Upper lobe of left lung (tissue), 6 donors: ENCODE measurements around the gene SLC2A10. TPM values are rescaled to one million over a fixed set of nuclear protein-coding genes. Genes with fewer than 3 reads are reported as not detected.

Experiments used
- ATAC-seq, 2 donors: fragments of 200-7000 bp; cut with Tn5 transposase; one replicate each; pipeline ENCODE4 v1.9.1; 2022; ENCODE audit warnings: mild to moderate bottlenecking in 2 of 2, moderate library complexity in 2 of 2; ENCODE audit not compliant: low FRiP score in 2 of 2
- DNase-seq, 2 donors: peaks; one replicate each; pipeline ENCODE4 v3.0.0-alpha.2; 2019 to 2020
- H3K27ac ChIP-seq, 4 donors: fragments of 200-600 bp; sonication (generic); one replicate each; pipeline ENCODE4 v1.5.1; 2016 to 2019
- H3K27me3 ChIP-seq, 4 donors: fragments of 200-600 bp; sonication (generic); one replicate each; pipeline ENCODE4 v1.5.1; 2017 to 2019
- H3K36me3 ChIP-seq, 4 donors: fragments of 200-600 bp; sonication (generic); one replicate each; pipeline ENCODE4 v1.5.1; 2016 to 2019
- H3K4me1 ChIP-seq, 4 donors: fragments of 200-600 bp; sonication (generic); one replicate each; pipeline ENCODE4 v1.5.1; 2018 to 2019
- H3K4me3 ChIP-seq, 4 donors: fragments of 200-600 bp; sonication (generic); one replicate each; pipeline ENCODE4 v1.5.1; 2017 to 2019; ENCODE audit warnings: mild to moderate bottlenecking in 2 of 4, moderate library complexity in 1 of 4
- H3K9me3 ChIP-seq, 4 donors: fragments of 200-600 bp; sonication (generic); one replicate each; pipeline ENCODE4 v1.5.1; 2018 to 2019
- EP300 ChIP-seq, 4 donors: sonication (generic); formaldehyde crosslinking; IDR thresholded peaks; one replicate each; pipeline ENCODE4 v1.5.1; 2017; ENCODE audit warnings: antibody characterized with exemption in 4 of 4, control low read depth in 2 of 4
- POLR2A ChIP-seq, 4 donors: fragments of 450-650 bp; IDR thresholded peaks; one replicate each; pipeline ENCODE4 v1.5.1; 2016 to 2017; ENCODE audit warnings: antibody characterized with exemption in 4 of 4, mild to moderate bottlenecking in 2 of 4
- POLR2AphosphoS5 ChIP-seq, 2 donors: sonication (generic); formaldehyde crosslinking; IDR thresholded peaks; one replicate each; pipeline ENCODE4 v1.5.1; 2017; ENCODE audit warnings: antibody characterized with exemption in 2 of 2
- WGBS, 2 donors: methylation state at CpG; one replicate each; pipeline ENCODE4 v1.1.5; 2017 to 2018; 5-methylcytosine and 5-hydroxymethylcytosine counted together
- total RNA-seq, 6 donors: library from RNA; depleted of rRNA in 4 of 6; stranded (reverse); fragments of >200 nt in 4 of 6; gene quantifications; one replicate each; pipeline versions ENCODE4 v1.1.0 to v1.2.1, GENCODE V29; 2016 to 2021
- TF ChIP-seq, protein P1 (sequence below), 6 experiments: fragments of 450-650 bp in 4 of 6; fragments of 200-600 bp in 2 of 6; sonication (generic) in 2 of 6; IDR thresholded peaks; one replicate each; pipeline ENCODE4 v1.5.1; 2016 to 2019; ENCODE audit warnings: antibody characterized with exemption in 6 of 6
- donor health status: DM: no; HTN: no; CAD: no; lungs with moderate emphysema.
- donor health status: DM: no; HTN: yes; CAD: no; lungs with severe emphysema.

The SLC2A10 gene
- total RNA-seq, 6 donors from 2014 or later = 5.5 to 93.2 (median 13.8) TPM

- Histone ChIP-seq H3K36me3 (no peaks in the 10 kb centered on the region), H3K27ac (peak overlapping the region; percentile 84 to 88 (median 86)), H3K27me3 (no peaks in the 10 kb centered on the region), H3K9me3 (no peaks in the 10 kb centered on the region), H3K4me1 (peaks cover 22 to 37% (median 36%) of the 10 kb centered on the region in 4 donors), H3K4me3 (peak overlapping the region; percentile 21 to 87 (median 70))
- WGBS, 2 donors = 39 to 42% methylated on average over 19 to 22 of the region's 22 CpGs
- DNase-seq = no peak
- TF ChIP-seq POLR2A (IDR thresholded peaks at IDR 0.05) = no peak
- TF ChIP-seq, protein P1, sequence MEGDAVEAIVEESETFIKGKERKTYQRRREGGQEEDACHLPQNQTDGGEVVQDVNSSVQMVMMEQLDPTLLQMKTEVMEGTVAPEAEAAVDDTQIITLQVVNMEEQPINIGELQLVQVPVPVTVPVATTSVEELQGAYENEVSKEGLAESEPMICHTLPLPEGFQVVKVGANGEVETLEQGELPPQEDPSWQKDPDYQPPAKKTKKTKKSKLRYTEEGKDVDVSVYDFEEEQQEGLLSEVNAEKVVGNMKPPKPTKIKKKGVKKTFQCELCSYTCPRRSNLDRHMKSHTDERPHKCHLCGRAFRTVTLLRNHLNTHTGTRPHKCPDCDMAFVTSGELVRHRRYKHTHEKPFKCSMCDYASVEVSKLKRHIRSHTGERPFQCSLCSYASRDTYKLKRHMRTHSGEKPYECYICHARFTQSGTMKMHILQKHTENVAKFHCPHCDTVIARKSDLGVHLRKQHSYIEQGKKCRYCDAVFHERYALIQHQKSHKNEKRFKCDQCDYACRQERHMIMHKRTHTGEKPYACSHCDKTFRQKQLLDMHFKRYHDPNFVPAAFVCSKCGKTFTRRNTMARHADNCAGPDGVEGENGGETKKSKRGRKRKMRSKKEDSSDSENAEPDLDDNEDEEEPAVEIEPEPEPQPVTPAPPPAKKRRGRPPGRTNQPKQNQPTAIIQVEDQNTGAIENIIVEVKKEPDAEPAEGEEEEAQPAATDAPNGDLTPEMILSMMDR (IDR thresholded peaks at IDR 0.05) = no peak
- no peak for TF ChIP-seq EP300 (IDR thresholded peaks at IDR 0.05)
- no peak for TF ChIP-seq POLR2AphosphoS5 (IDR thresholded peaks at IDR 0.05)
- ATAC-seq = no peak
Measured at GRCh38 chr20:46710153-46710913, 884 bp downstream of the SLC2A10 start.

DNA sequence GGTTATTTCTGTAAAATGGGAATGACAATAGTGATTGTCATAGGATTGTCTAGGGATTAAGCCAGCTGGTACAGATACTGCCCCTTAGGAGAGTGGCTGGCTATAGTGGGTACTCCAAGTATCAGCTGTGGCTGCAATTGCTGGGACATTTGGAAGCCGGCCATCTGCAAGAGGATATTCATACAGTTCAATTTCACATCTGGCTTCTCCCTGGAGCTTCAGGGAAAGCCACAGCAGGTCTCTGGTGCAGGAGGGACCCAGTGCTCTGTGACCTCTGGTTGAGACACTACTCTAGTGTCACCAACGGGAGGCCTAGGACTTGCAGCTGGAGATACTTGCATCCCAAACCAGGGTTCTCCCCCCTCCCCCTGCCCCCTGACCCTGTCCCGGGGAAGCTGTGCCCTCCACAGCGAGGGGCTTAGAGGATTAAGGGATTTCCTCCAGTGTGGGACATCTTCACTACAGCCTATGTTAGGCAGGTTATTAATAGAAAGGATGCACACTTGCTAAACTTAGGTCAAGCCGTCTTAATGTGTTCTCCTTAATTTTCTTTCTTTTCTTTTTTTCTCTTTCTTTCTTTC is 2.7 kb downstream of the SLC2A10 start:
- WGBS, 2 donors = 82 to 87% methylated on average over 5 of the region's 5 CpGs

GRCh38 chr20:46713957-46714834 is 4.7 kb downstream of the SLC2A10 start:
- Histone ChIP-seq H3K27ac (peak overlapping the region in 3 of 4 donors; percentile 4 to 63 (median 33)), H3K27me3 (no peaks in the 10 kb centered on the region), H3K4me1 (peaks cover 29 to 40% (median 37%) of the 10 kb centered on the region in 4 donors), H3K9me3 (no peaks in the 10 kb centered on the region), H3K4me3 (no peak overlapping the region), H3K36me3 (no peaks in the 10 kb centered on the region)
- 87 to 90% methylated on average over 15 of the region's 15 CpGs for WGBS, 2 donors
- TF ChIP-seq, protein P1 (IDR thresholded peaks at IDR 0.05) = no peak
- no peak for TF ChIP-seq POLR2AphosphoS5 (IDR thresholded peaks at IDR 0.05)
- no peak for TF ChIP-seq POLR2A (IDR thresholded peaks at IDR 0.05)
- TF ChIP-seq EP300 (IDR thresholded peaks at IDR 0.05) = no peak
- DNase-seq = peak in 1 of 2 donors; percentile 42
- ATAC-seq = no peak

More for the DNA sequence above, 2.7 kb downstream of the SLC2A10 start:
- ATAC-seq (no peak), DNase-seq (no peak)
- H3K27me3 ChIP-seq = no peaks in the 10 kb centered on the region
- no peak overlapping the region for H3K4me3 ChIP-seq
- no peaks in the 10 kb centered on the region for H3K9me3 ChIP-seq
- no peaks in the 10 kb centered on the region for H3K36me3 ChIP-seq
- H3K27ac ChIP-seq = peak overlapping the region in 1 of 4 donors; percentile 38
- peaks cover 29 to 42% (median 41%) of the 10 kb centered on the region in 4 donors for H3K4me1 ChIP-seq
- TF ChIP-seq, protein P1 (IDR thresholded peaks at IDR 0.05) = no peak
- TF ChIP-seq EP300 (IDR thresholded peaks at IDR 0.05) (no peak), POLR2A (IDR thresholded peaks at IDR 0.05) (no peak), POLR2AphosphoS5 (IDR thresholded peaks at IDR 0.05) (no peak)

GRCh38 chr20:46715292-46715756 is 5.9 kb downstream of the SLC2A10 start:
- Histone ChIP-seq H3K4me3 (no peak overlapping the region), H3K36me3 (no peaks in the 10 kb centered on the region), H3K27me3 (no peaks in the 10 kb centered on the region), H3K4me1 (peaks cover 29 to 34% (median 30%) of the 10 kb centered on the region in 4 donors), H3K27ac (peak overlapping the region in 2 of 4 donors; percentile 7 to 51), H3K9me3 (peaks cover 0 to under 1% (median 0%) of the 10 kb centered on the region in 4 donors)
- ATAC-seq (peak in 1 of 2 donors; percentile 38), DNase-seq (no peak)
- 13 to 17% methylated on average over 4 of the region's 4 CpGs for WGBS, 2 donors
- TF ChIP-seq EP300 (IDR thresholded peaks at IDR 0.05) (peak in 1 of 4 donors; percentile 10), POLR2A (IDR thresholded peaks at IDR 0.05) (no peak), POLR2AphosphoS5 (IDR thresholded peaks at IDR 0.05) (peak in 1 of 2 donors; percentile 28)
- TF ChIP-seq, protein P1 (IDR thresholded peaks at IDR 0.05) = peak in 2 of 6 experiments; percentile 10 to 35
